ENCODE data around the gene ARHGEF28.

GRCh38 chr5:73678807-73679206, 52.8 kb downstream of the ARHGEF28 start:
- no peak for TF ChIP-seq CTCF (IDR thresholded peaks at IDR 0.05)
- no peak for TF ChIP-seq POLR2A (IDR thresholded peaks at IDR 0.05)
